SK-N-SH (cell line): ENCODE data around the gene PLD3. TPM values are rescaled to one million over a fixed set of nuclear protein-coding genes. Genes with fewer than 3 reads are reported as not detected.

ENCODE experiments used
- CTCF ChIA-PET: fragments of 300-600, 350-600 bp; formaldehyde crosslinking; extraction: SDS; loops from one replicate; lab custom pipeline; 2021; lab: Yijun Ruan, JAX
- POLR2A ChIA-PET: fragments of 350-600 bp; sonication (Branson Sonifier 250); formaldehyde crosslinking; extraction: SDS; loops from one replicate; lab custom pipeline; 2020; ENCODE audit warnings: antibody characterized with exemption, inconsistent platforms; lab: Yijun Ruan, JAX
- DNase-seq: peaks from one replicate; pipeline ENCODE4 v3.0.0; 2012
- H2AFZ ChIP-seq: fragments of 200-600 bp; sonication (generic); 2 replicates; pipeline ENCODE4 v1.8.1; 2016; ENCODE audit warnings: antibody characterized with exemption, mild to moderate bottlenecking, low read depth
- H3F3A ChIP-seq: fragments of 200-600 bp; sonication (generic); replicated peaks from 2 replicates; pipeline ENCODE3; 2016; ENCODE audit warnings: antibody characterized with exemption, mild to moderate bottlenecking; ENCODE audit not compliant: insufficient read depth
- H3K27ac ChIP-seq, 2 experiments: fragments of 200-500 bp in 1 of 2; fragments of 200-600 bp in 1 of 2; sonication (Bioruptor generic) in 1 of 2; sonication (generic), shearing (Covaris generic) in 1 of 2; 2 replicates each; pipeline versions ENCODE4 v1.5.1 to v1.6.1; 2014 to 2016; ENCODE audit warnings: low read depth in 2 of 2, inconsistent platforms in 1 of 2, low read length in 1 of 2, mild to moderate bottlenecking in 1 of 2, mixed read lengths in 1 of 2
- H3K27me3 ChIP-seq: fragments of 200-600 bp; sonication (generic), shearing (Covaris generic); 2 replicates; pipeline ENCODE4 v1.6.1; 2016; ENCODE audit warnings: mixed run types; ENCODE audit not compliant: insufficient read depth
- H3K36me3 ChIP-seq, 2 experiments: fragments of 200-500 bp in 1 of 2; fragments of 200-600 bp in 1 of 2; sonication (Bioruptor generic) in 1 of 2; sonication (generic) in 1 of 2; replicated peaks in 1 of 2; 2 replicates each; pipeline versions ENCODE3 to v1.5.1; 2014 to 2016; ENCODE audit warnings: low read length in 1 of 2, mild to moderate bottlenecking in 1 of 2; ENCODE audit not compliant: insufficient read depth in 2 of 2, control insufficient read depth in 1 of 2
- H3K4me1 ChIP-seq, 2 experiments: fragments of 200-500 bp in 1 of 2; fragments of 200-600 bp in 1 of 2; sonication (Bioruptor generic) in 1 of 2; sonication (generic), shearing (Covaris generic) in 1 of 2; 2 replicates each; pipeline versions ENCODE4 v1.5.1 to v1.6.1; 2014 to 2016; ENCODE audit warnings: low read depth in 1 of 2, low read length in 1 of 2, mixed run types in 1 of 2; ENCODE audit not compliant: insufficient read depth in 2 of 2, control insufficient read depth in 1 of 2
- H3K4me2 ChIP-seq: fragments of 200-600 bp; sonication (generic), shearing (Covaris generic); 2 replicates; pipeline ENCODE4 v1.6.1; 2017; ENCODE audit warnings: mixed run types
- H3K4me3 ChIP-seq, 2 experiments: fragments of 200-500 bp in 1 of 2; fragments of 200-600 bp in 1 of 2; sonication (Bioruptor generic) in 1 of 2; sonication (generic), shearing (Covaris generic) in 1 of 2; 2 replicates each; pipeline versions ENCODE4 v1.5.1 to v1.8.1; 2014 to 2016; ENCODE audit warnings: low read depth in 2 of 2, inconsistent platforms in 1 of 2, low read length in 1 of 2, mild to moderate bottlenecking in 1 of 2, mixed read lengths in 1 of 2, moderate library complexity in 1 of 2
- H3K79me2 ChIP-seq: fragments of 200-600 bp; sonication (generic); 2 replicates; pipeline ENCODE4 v1.8.1; 2017; ENCODE audit warnings: mild to moderate bottlenecking; ENCODE audit not compliant: insufficient read depth
- H3K9ac ChIP-seq: fragments of 200-600 bp; sonication (generic); 2 replicates; pipeline ENCODE4 v1.6.1; 2017; ENCODE audit warnings: mixed run types
- H3K9me2 ChIP-seq: fragments of 200-600 bp; sonication (generic); 2 replicates; pipeline ENCODE4 v1.6.1; 2017; ENCODE audit warnings: mixed run types
- H3K9me3 ChIP-seq: fragments of 200-600 bp; sonication (generic); 2 replicates; pipeline ENCODE4 v1.6.1; 2017; ENCODE audit warnings: mixed run types, mild to moderate bottlenecking, moderate library complexity
- H4K20me1 ChIP-seq: fragments of 200-600 bp; sonication (generic); 2 replicates; pipeline ENCODE4 v1.6.1; 2017; ENCODE audit warnings: mild to moderate bottlenecking, mixed run types; ENCODE audit not compliant: insufficient read depth
- EP300 ChIP-seq, 2 experiments: IDR thresholded peaks; 2 replicates each; pipeline versions ENCODE4 v1.4.0 to v1.6.1; 2012; ENCODE audit warnings: borderline replicate concordance in 1 of 2, low read depth in 1 of 2, low read length in 1 of 2
- GABPA ChIP-seq: IDR thresholded peaks from 2 replicates; pipeline ENCODE4 v1.4.0; 2012; ENCODE audit warnings: low read depth, mild to moderate bottlenecking
- JUND ChIP-seq: IDR thresholded peaks from 2 replicates; pipeline ENCODE4 v1.4.0; 2012
- MEF2A ChIP-seq: IDR thresholded peaks from 2 replicates; pipeline ENCODE4 v1.4.0; 2012; ENCODE audit warnings: low read depth, borderline replicate concordance
- NFIC ChIP-seq: IDR thresholded peaks from 2 replicates; pipeline ENCODE4 v1.4.0; 2012; ENCODE audit warnings: borderline replicate concordance
- RFX5 ChIP-seq: IDR thresholded peaks from 2 replicates; pipeline ENCODE4 v1.6.1; 2012; ENCODE audit warnings: mild to moderate bottlenecking, improper control_type of control experiment, low read length
- RXRA ChIP-seq: IDR thresholded peaks from 2 replicates; pipeline ENCODE4 v1.4.0; 2012; ENCODE audit warnings: low read depth, mild to moderate bottlenecking, borderline replicate concordance
- SIN3A ChIP-seq: IDR thresholded peaks from 2 replicates; pipeline ENCODE4 v1.6.1; 2012; ENCODE audit warnings: low read depth, mild to moderate bottlenecking, low read length, moderate library complexity, borderline replicate concordance
- YY1 ChIP-seq: IDR thresholded peaks from 2 replicates; pipeline ENCODE4 v1.4.0; 2012; ENCODE audit warnings: low read depth, mild to moderate bottlenecking
- ZBTB33 ChIP-seq: IDR thresholded peaks from 2 replicates; pipeline ENCODE4 v1.4.0; 2012; ENCODE audit warnings: low read depth, borderline replicate concordance
- WGBS: methylation state at CpG from one replicate; pipeline ENCODE4 v1.1.6; 2017; ENCODE audit warnings: low lambda C conversion rate; 5-methylcytosine and 5-hydroxymethylcytosine counted together
- polyA plus RNA-seq, 3 experiments: library from polyadenylated mRNA; depleted of rRNA; stranded (reverse); fragments of >200 nt; gene quantifications; 2 replicates each; pipeline ENCODE4 v1.2.3, GENCODE V29; 2012
- TF ChIP-seq, protein P1 (sequence below): IDR thresholded peaks from 2 replicates; pipeline ENCODE4 v1.4.0; 2012; ENCODE audit warnings: low read depth

PLD3 gene
- polyA plus RNA-seq, 1 of the 3 experiments (the other 2 are of a cell fraction) = 511 TPM

DNA sequence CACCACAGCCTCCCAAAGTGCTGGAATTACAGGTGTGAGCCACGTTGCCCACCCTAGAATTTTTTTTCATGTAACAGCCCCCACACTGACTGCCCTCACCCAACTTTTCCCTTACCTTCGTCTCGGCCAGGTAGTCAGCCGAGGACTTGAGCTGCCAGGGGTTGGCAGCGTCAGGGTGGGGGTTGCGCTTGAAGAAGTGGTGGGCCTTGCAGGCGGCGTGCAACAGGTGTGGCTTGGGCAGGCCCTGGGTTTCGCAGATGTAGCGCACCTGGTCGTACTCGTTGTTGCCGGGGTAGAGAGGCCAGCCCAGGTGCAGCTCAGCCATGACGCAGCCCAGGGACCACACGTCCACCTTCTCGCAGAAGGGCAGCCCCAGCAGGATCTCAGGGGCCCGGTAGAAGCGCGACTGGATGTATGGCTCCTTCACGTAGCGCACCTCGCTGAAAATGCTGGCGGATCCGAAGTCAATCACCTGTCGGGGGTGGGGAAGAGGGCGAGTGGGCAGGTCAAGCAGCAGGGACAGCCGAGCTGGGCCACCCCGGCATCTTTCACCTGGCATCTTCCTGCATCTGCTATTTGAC lies 35.3 kb downstream of the PLD3 start:
- Histone ChIP-seq H3K27ac (no peak overlapping the region), H3K9ac (no peak overlapping the region), H3K4me2 (no peak overlapping the region), H3K27me3 (no peaks in the 10 kb centered on the region), H3K4me1 (no peaks in the 10 kb centered on the region), H3K79me2 (no peaks in the 10 kb centered on the region), H3K36me3 (peaks cover 0 to 7% of the 10 kb centered on the region in 2 experiments), H2AFZ (no peak overlapping the region), H3K9me3 (no peaks in the 10 kb centered on the region), H3F3A (no peaks in the 10 kb centered on the region), H3K4me3 (no peak overlapping the region), H4K20me1 (no peaks in the 10 kb centered on the region), H3K9me2 (no peaks in the 10 kb centered on the region)
- CTCF ChIA-PET = interaction anchor here (1.3 kb wide), 1 partner anchor 17 kb away, joined by 3 read pairs; no protein-coding TSS in a partner anchor
- no peak for TF ChIP-seq RXRA
- TF ChIP-seq RFX5 = no peak
- TF ChIP-seq YY1 = no peak
- TF ChIP-seq MEF2A = no peak
- no peak for TF ChIP-seq EP300 (IDR thresholded peaks at IDR 0.05; ENCODE audit: borderline replicate concordance in 1 of 2, low read depth in 1 of 2, low read length in 1 of 2)
- TF ChIP-seq, protein P1, sequence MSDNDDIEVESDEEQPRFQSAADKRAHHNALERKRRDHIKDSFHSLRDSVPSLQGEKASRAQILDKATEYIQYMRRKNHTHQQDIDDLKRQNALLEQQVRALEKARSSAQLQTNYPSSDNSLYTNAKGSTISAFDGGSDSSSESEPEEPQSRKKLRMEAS = no peak
- no peak for TF ChIP-seq NFIC
- TF ChIP-seq ZBTB33 = no peak
- TF ChIP-seq GABPA = no peak
- WGBS = 91% methylated on average over 28 of the region's 28 CpGs
- no peak for DNase-seq
- POLR2A ChIA-PET = no interaction called here

DNA sequence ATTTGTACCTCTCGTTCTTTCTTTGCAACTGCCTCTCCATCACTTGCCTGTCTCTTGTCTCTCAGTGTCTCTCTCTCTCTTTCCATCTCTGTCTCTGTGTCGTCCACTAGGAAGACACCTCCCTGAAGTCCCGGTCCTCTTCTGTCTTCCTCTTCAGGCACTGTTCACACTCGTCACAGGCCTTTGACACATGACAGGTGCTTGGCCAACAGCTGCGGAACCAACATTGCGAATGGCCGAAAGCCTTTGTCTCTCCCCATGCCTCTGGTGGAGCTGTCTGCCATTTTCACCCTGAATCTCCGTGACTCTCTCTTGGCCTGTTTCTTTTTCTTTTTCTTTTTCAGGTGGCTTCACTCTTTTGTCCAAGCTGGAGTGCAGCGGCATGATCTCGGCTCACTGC lies 38.7 kb downstream of the PLD3 start:
- CTCF ChIA-PET = no interaction called here
- no peak for DNase-seq
- Histone ChIP-seq H3K79me2 (no peaks in the 10 kb centered on the region), H3K36me3 (no peaks in the 10 kb centered on the region), H3K4me3 (no peak overlapping the region), H3K4me1 (no peaks in the 10 kb centered on the region), H3K27ac (no peak overlapping the region), H3F3A (no peaks in the 10 kb centered on the region), H3K4me2 (no peak overlapping the region), H3K9me2 (no peaks in the 10 kb centered on the region), H3K27me3 (no peaks in the 10 kb centered on the region), H2AFZ (no peak overlapping the region), H3K9ac (no peak overlapping the region), H4K20me1 (no peaks in the 10 kb centered on the region), H3K9me3 (no peaks in the 10 kb centered on the region)
- POLR2A ChIA-PET = no interaction called here
- no peak for TF ChIP-seq GABPA
- TF ChIP-seq SIN3A = no peak
- TF ChIP-seq JUND = no peak
- WGBS = 85% methylated on average over 10 of the region's 10 CpGs
